Measurements from ENCODE around the gene MCOLN1. TPM values are rescaled to one million over a fixed set of nuclear protein-coding genes. Genes with fewer than 3 reads are reported as not detected.

Gene MCOLN1
- total and polyA plus RNA-seq, 2 of the 8 experiments (the other 6 are each of a cell fraction or from before 2014, with no cell fraction given) = 19.1 to 40.0 TPM

DNA sequence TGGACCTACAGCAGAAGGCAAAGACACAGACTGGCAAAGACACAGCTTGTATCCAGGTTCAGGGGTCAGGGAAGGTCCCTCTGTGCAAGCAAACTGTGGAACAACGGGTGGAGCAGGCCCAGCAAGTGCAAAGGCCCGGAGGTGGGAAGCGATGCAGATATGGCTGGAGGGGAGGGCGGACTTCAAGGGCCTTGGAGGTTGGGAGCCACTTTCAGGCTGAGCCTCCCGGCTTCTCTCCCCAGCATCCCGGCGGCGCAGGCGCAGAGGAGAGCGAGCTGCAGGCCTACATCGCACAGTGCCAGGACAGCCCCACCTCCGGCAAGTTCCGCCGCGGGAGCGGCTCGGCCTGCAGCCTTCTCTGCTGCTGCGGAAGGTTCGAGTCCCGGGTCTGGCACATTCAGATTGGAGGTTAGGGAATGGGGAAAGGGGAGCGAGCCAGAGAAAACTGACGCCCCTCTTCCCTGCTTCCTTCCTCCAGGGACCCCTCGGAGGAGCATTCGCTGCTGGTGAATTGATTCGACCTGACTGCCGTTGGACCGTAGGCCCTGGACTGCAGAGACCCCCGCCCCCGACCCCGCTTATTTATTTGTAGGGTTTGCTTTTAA, 11.0 kb downstream of the MCOLN1 start:
- Histone ChIP-seq H3K36me3 (ENCODE audit: control insufficient read depth in 2 of 4, insufficient read depth in 4 of 4, low read length in 3 of 4) (peaks cover 0 to 9% (median 3%) of the 10 kb centered on the region in 4 experiments; a peak in 4 of 8 replicates), H3K18ac (ENCODE audit: extremely low read depth, low read length) (peak overlapping the region; percentile 78), H2BK12ac (ENCODE audit: low read depth, low read length) (no peak overlapping the region; the same call in 1 of the 2 replicates), H4K5ac (ENCODE audit: insufficient read length, low read depth, low read length) (peak overlapping the region; percentile 53), H2AFZ (ENCODE audit: low read length) (no peak overlapping the region), H3K79me2 (ENCODE audit: control insufficient read depth in 1 of 2, insufficient read depth in 2 of 2, low read length in 2 of 2) (no peaks in the 10 kb centered on the region), H4K91ac (replicated peaks; ENCODE audit: insufficient read length, low read length) (peak overlapping the region; percentile 29), H3K23ac (ENCODE audit: insufficient read length) (no peak overlapping the region), H3K14ac (ENCODE audit: insufficient read length) (no peak overlapping the region), H3K4ac (replicated peaks; ENCODE audit: insufficient read length, low read depth, low read length) (peak overlapping the region; percentile 6), H3K9me3 (ENCODE audit: insufficient read depth in 2 of 2, low read depth in 1 of 2, low read length in 1 of 2) (no peaks in the 10 kb centered on the region), H4K20me1 (replicated peaks in 1 of 2; ENCODE audit: control insufficient read depth in 1 of 2, insufficient read depth in 2 of 2, low read length in 2 of 2) (peaks cover 0 to 2% of the 10 kb centered on the region in 2 experiments), H2BK5ac (ENCODE audit: low read depth, low read length) (peak overlapping the region; percentile 1; the same call in 1 of the 2 replicates), H3K9ac (replicated peaks in 1 of 4; ENCODE audit: extremely low read depth in 1 of 4, low read depth in 3 of 4, low read length in 3 of 4) (peak overlapping the region in 3 of 4 experiments; percentile 51 to 74 (median 54); a peak in 4 of 7 replicates), H2BK20ac (ENCODE audit: low read length) (no peak overlapping the region), H3K27ac (ENCODE audit: low read depth, low read length) (peak overlapping the region; percentile 39; the same call in 1 of the 2 replicates), H3K4me1 (replicated peaks in 1 of 4; ENCODE audit: control insufficient read depth in 3 of 4, insufficient read depth in 4 of 4, low read length in 3 of 4) (peaks cover 0 to 6% (median 3%) of the 10 kb centered on the region in 4 experiments; a peak in 4 of 7 replicates), H2AK5ac (ENCODE audit: low read depth, low read length) (no peak overlapping the region), H3K56ac (replicated peaks; ENCODE audit: insufficient read length, low read depth, low read length) (peak overlapping the region; percentile 49), H3K23me2 (ENCODE audit: low read depth, low read length) (no peaks in the 10 kb centered on the region; the same call in 1 of the 2 replicates), H2BK120ac (replicated peaks; ENCODE audit: low read depth, low read length) (no peak overlapping the region), H3K4me2 (ENCODE audit: insufficient read depth in 1 of 2, low read depth in 2 of 2, low read length in 2 of 2) (peak overlapping the region; percentile 71 to 86), H4K8ac (ENCODE audit: extremely low read depth, insufficient read depth, low read length) (peak overlapping the region; percentile 76), H3K79me1 (ENCODE audit: low read depth, low read length) (no peaks in the 10 kb centered on the region), H3K4me3 (ENCODE audit: extremely low read depth in 1 of 4, insufficient read depth in 2 of 4, low read depth in 3 of 4, low read length in 4 of 4) (peak overlapping the region; percentile 62 to 96 (median 83)), H3K27me3 (replicated peaks in 1 of 4; ENCODE audit: control insufficient read depth in 3 of 4, extremely low read depth in 1 of 4, insufficient read depth in 3 of 4, low read length in 3 of 4) (no peaks in the 10 kb centered on the region), H2BK15ac (ENCODE audit: low read length) (peak overlapping the region; percentile 76; the same call in 1 of the 2 replicates)
- 37% methylated on average over 24 of the region's 30 CpGs; no CpG with 5 or more reads in 1 of the 2 experiments for WGBS, 2 experiments (ENCODE audit: extremely low coverage in 1 of 2, insufficient coverage in 1 of 2, insufficient read length in 1 of 2, insufficient replicate concordance in 2 of 2, low coverage in 1 of 2, low lambda C conversion rate in 2 of 2, missing lambda C conversion rate in 1 of 2)
- FAIRE-seq = no peak
- ChIA-PET POLR2A (ENCODE audit: partially characterized antibody) (interaction anchor here (0.8 to 7.6 kb wide), 7 partner anchors 8 to 33 kb away, joined by 3 to 80 read pairs (median 4); partner anchors contain the start of gene MCOLN1), CTCF (ENCODE audit: partially characterized antibody) (interaction anchor here (0.6 to 1.4 kb wide), 5 partner anchors 10 to 146 kb away, joined by 3 to 5 read pairs (median 3); a partner anchor contains a TSS)
- peak in 1 of 2 experiments; percentile 71 for DNase-seq (ENCODE audit: low read depth in 1 of 2, low spot score in 2 of 2)
- TF ChIP-seq KDM1A (IDR thresholded peaks at IDR 0.05; ENCODE audit: borderline replicate concordance, low read length) (peak; percentile 82; the same call in 1 of the 2 replicates), CHD1 (IDR thresholded peaks at IDR 0.05; ENCODE audit: low read depth, low read length) (no peak), SUZ12 (IDR thresholded peaks at IDR 0.05; ENCODE audit: low read length) (no peak), NRF1 (IDR thresholded peaks at IDR 0.05; ENCODE audit: low read depth, low read length) (peak; percentile 20), SIN3A (conservative IDR thresholded peaks at IDR 0.05 in 1 of 2, IDR thresholded peaks at IDR 0.05 in 1 of 2; ENCODE audit: low read depth in 1 of 2, low read length in 2 of 2) (no peak), SIRT6 (IDR thresholded peaks at IDR 0.05; ENCODE audit: low read length) (no peak), TBP (IDR thresholded peaks at IDR 0.05; ENCODE audit: low read depth, low read length) (0 out of 2 replicates have a peak, but pooled peaks have one; percentile 22), KDM5A (IDR thresholded peaks at IDR 0.05; ENCODE audit: low read length) (no peak)
- TF ChIP-seq, protein P1, sequence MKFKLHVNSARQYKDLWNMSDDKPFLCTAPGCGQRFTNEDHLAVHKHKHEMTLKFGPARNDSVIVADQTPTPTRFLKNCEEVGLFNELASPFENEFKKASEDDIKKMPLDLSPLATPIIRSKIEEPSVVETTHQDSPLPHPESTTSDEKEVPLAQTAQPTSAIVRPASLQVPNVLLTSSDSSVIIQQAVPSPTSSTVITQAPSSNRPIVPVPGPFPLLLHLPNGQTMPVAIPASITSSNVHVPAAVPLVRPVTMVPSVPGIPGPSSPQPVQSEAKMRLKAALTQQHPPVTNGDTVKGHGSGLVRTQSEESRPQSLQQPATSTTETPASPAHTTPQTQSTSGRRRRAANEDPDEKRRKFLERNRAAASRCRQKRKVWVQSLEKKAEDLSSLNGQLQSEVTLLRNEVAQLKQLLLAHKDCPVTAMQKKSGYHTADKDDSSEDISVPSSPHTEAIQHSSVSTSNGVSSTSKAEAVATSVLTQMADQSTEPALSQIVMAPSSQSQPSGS (IDR thresholded peaks at IDR 0.05; ENCODE audit: low read length) = no peak
- TF ChIP-seq, protein P2, sequence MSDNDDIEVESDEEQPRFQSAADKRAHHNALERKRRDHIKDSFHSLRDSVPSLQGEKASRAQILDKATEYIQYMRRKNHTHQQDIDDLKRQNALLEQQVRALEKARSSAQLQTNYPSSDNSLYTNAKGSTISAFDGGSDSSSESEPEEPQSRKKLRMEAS (IDR thresholded peaks at IDR 0.05) = no peak
